Mucosa of descending colon (tissue), 3 donors: Measurements from ENCODE around the gene ATP5IF1. TPM values are rescaled to one million over a fixed set of nuclear protein-coding genes. Genes with fewer than 3 reads are reported as not detected.

Source experiments
- ATAC-seq: fragments of 200-7000 bp; cut with Tn5 transposase; one replicate; pipeline ENCODE4 v1.9.1; 2020; ENCODE audit warnings: mild to moderate bottlenecking, moderate library complexity
- DNase-seq, 3 donors: peaks; one replicate each; pipeline ENCODE4 v3.0.0-alpha.2; 2020
- H3K36me3 ChIP-seq: fragments of 200-600 bp; one replicate; pipeline ENCODE4 v1.8.0; 2021; ENCODE audit warnings: low read depth, mild to moderate bottlenecking
- H3K4me1 ChIP-seq: fragments of 200-600 bp; one replicate; pipeline ENCODE4 v1.8.0; 2021; ENCODE audit warnings: low read depth, mild to moderate bottlenecking
- H3K4me3 ChIP-seq: fragments of 200-600 bp; one replicate; pipeline ENCODE4 v1.8.0; 2021; ENCODE audit warnings: mild to moderate bottlenecking
- H3K9me3 ChIP-seq: fragments of 200-600 bp; one replicate; pipeline ENCODE4 v1.8.0; 2021; ENCODE audit warnings: mild to moderate bottlenecking
- CTCF ChIP-seq: fragments of 200-600 bp; IDR thresholded peaks from one replicate; pipeline ENCODE4 v1.8.0; 2022; ENCODE audit warnings: antibody characterized with exemption, mild to moderate bottlenecking
- intact Hi-C, 2 donors: fragments of 100-400 bp; cut with DNase I in 1 of 2; cut with micrococcal nuclease in 1 of 2; formaldehyde crosslinking; loops; one replicate each; pipeline versions ENCODE4 v1.11.0 to v1.11.1; 2022; cut with DNase I, micrococcal nuclease
- total RNA-seq, 3 donors: library from RNA; stranded (reverse); fragmentation: NEBNext Ultra II Directional in 2 of 3; extraction: Animal tissue kit (Norgen Biotek cat#: 25700) in 2 of 3; gene quantifications; one replicate each; pipeline versions ENCODE4 v1.2.1 to v1.2.4, GENCODE V29; 2021 to 2023
- donor health status: DM: no; HTN: no; CAD: no; lungs with moderate emphysema.
- donor health status: DM: no; HTN: no; CAD: no.
- donor health status: DM: no; HTN: yes; CAD: no.

ATP5IF1 gene
- total RNA-seq, 3 donors from 2014 or later: 130 to 266 (median 235) TPM

GRCh38 chr1:28256197-28256827 lies 20.4 kb downstream of the ATP5IF1 start:
- no peaks in the 10 kb centered on the region for H3K36me3 ChIP-seq
- no peak overlapping the region for H3K4me3 ChIP-seq
- H3K4me1 ChIP-seq: peaks cover 10% of the 10 kb centered on the region
- DNase-seq: no peak
- intact Hi-C loops: no loop called here
- no peak for ATAC-seq
- no peak for TF ChIP-seq CTCF
- H3K9me3 ChIP-seq: no peaks in the 10 kb centered on the region

- Histone ChIP-seq H3K36me3 (no peaks in the 10 kb centered on the region), H3K4me1 (peaks cover 21% of the 10 kb centered on the region), H3K9me3 (no peaks in the 10 kb centered on the region), H3K4me3 (no peak overlapping the region)
- TF ChIP-seq CTCF: no peak
- ATAC-seq (no peak), DNase-seq (no peak)
- intact Hi-C loops: no loop called here
Measured at GRCh38 chr1:28257736-28258135, 21.8 kb downstream of the ATP5IF1 start.

- ATAC-seq: no peak
- Histone ChIP-seq H3K4me1 (peaks cover 31% of the 10 kb centered on the region), H3K36me3 (no peaks in the 10 kb centered on the region), H3K9me3 (no peaks in the 10 kb centered on the region), H3K4me3 (no peak overlapping the region)
- intact Hi-C loops: no loop called here
- DNase-seq: no peak
- TF ChIP-seq CTCF: no peak
Measured at GRCh38 chr1:28258628-28259251, 22.8 kb downstream of the ATP5IF1 start.

GRCh38 chr1:28259252-28259933 lies 23.5 kb downstream of the ATP5IF1 start, which contains the start of gene SESN2:
Gene SESN2, plus strand, starts transcription at chr1:28259518. Its CDS starts 330 bp downstream, at chr1:28259848.
- intact Hi-C loops: no loop called here

More at GRCh38 chr1:28259252-28259933, 23.5 kb downstream of the ATP5IF1 start, which contains the start of gene SESN2:
- TF ChIP-seq CTCF: peak; percentile 9
- peaks cover 32% of the 10 kb centered on the region for H3K4me1 ChIP-seq
- ATAC-seq (peak; percentile 97), DNase-seq (peak; percentile 99 to 100 (median 99))
- no peaks in the 10 kb centered on the region for H3K9me3 ChIP-seq
- H3K4me3 ChIP-seq: peak within 1 kb of the TSS; percentile 97
- H3K36me3 ChIP-seq: no peaks in the 10 kb centered on the region
